Breast epithelium (tissue), 4 donors: Measurements from ENCODE around the gene RNF19B. TPM values are rescaled to one million over a fixed set of nuclear protein-coding genes. Genes with fewer than 3 reads are reported as not detected.

Experiments used
- DNase-seq, 2 donors: peaks; one replicate each; pipeline ENCODE4 v3.0.0-alpha.2; 2019; ENCODE audit warnings: low spot score in 2 of 2
- H3K27ac ChIP-seq, 2 donors: fragments of 200-600 bp; sonication (generic) in 1 of 2; one replicate each; pipeline ENCODE4 v1.5.1; 2016 to 2019; ENCODE audit warnings: mild to moderate bottlenecking in 1 of 2
- H3K27me3 ChIP-seq, 2 donors: fragments of 200-600 bp; sonication (generic) in 1 of 2; one replicate each; pipeline versions ENCODE4 v1.5.1 to v1.6.0; 2017 to 2019; ENCODE audit warnings: control low read depth in 1 of 2, mild to moderate bottlenecking in 1 of 2
- H3K36me3 ChIP-seq: fragments of 200-600 bp; one replicate; pipeline ENCODE4 v1.5.1; 2019
- H3K4me1 ChIP-seq, 2 donors: fragments of 200-600 bp; sonication (generic); one replicate each; pipeline ENCODE4 v1.5.1; 2016 to 2019; ENCODE audit warnings: control low read depth in 1 of 2
- H3K4me3 ChIP-seq, 3 donors: fragments of 200-600 bp; sonication (generic); 1 replicate in 2 of 3; 2 replicates in 1 of 3; pipeline ENCODE4 v1.5.1; 2016 to 2019; ENCODE audit warnings: mild to moderate bottlenecking in 3 of 3, moderate library complexity in 2 of 3
- H3K9me3 ChIP-seq, 2 donors: fragments of 200-600 bp; sonication (generic) in 1 of 2; one replicate each; pipeline ENCODE4 v1.5.1; 2016 to 2019; ENCODE audit warnings: control low read depth in 1 of 2
- POLR2A ChIP-seq: fragments of 450-650 bp; IDR thresholded peaks from one replicate; pipeline ENCODE4 v1.6.1; 2016; ENCODE audit warnings: antibody characterized with exemption, mild to moderate bottlenecking, moderate library complexity
- POLR2AphosphoS5 ChIP-seq, 3 donors: sonication (generic); formaldehyde crosslinking; IDR thresholded peaks; one replicate each; pipeline ENCODE4 v1.6.1; 2017; ENCODE audit warnings: antibody characterized with exemption in 3 of 3
- intact Hi-C: fragments of 100-400 bp; cut with DNase I; formaldehyde crosslinking; loops from one replicate; pipeline ENCODE4 v1.15.1; 2023; ENCODE audit warnings: low total_unique reads
- total RNA-seq, 3 donors: library from RNA; depleted of rRNA; stranded (reverse); fragments of >200 nt; gene quantifications; one replicate each; pipeline ENCODE4 v1.1.0, GENCODE V29; 2016
- TF ChIP-seq, protein P1 (sequence below), 3 donors: fragments of 450-650 bp; IDR thresholded peaks; one replicate each; pipeline ENCODE4 v1.5.1; 2016 to 2017; ENCODE audit warnings: antibody characterized with exemption in 3 of 3, mild to moderate bottlenecking in 3 of 3, moderate library complexity in 3 of 3

Gene RNF19B
- total RNA-seq, 3 donors from 2014 or later, result 15.7 to 22.5 (median 16.7) TPM

DNA sequence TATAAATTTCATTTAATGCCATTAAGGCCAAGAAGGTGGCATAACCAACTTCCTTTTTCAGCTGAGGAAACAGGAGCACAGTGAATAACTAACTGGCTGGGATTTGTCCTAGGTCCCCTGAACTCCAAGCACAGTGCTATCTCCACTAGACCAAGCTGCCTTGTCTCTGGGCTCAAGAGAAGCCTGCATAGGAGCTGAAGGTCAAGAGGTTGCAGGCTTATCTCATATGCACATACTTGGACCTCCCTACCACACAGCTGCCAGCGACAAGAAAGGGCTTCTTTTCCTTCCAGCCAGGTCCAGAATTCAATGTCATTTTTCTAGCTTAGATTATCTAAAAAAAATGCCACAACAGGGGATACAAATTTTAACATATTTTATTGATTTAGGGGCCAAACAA lies 45.0 kb upstream of the RNF19B start:
- Histone ChIP-seq H3K27ac (peak overlapping the region; percentile 22 to 88), H3K9me3 (no peaks in the 10 kb centered on the region), H3K27me3 (no peaks in the 10 kb centered on the region), H3K4me1 (peaks cover 0 to 44% of the 10 kb centered on the region in 2 donors), H3K36me3 (no peaks in the 10 kb centered on the region), H3K4me3 (no peak overlapping the region)
- TF ChIP-seq POLR2AphosphoS5 (IDR thresholded peaks at IDR 0.05), result no peak
- no peak for TF ChIP-seq POLR2A
- TF ChIP-seq, protein P1, sequence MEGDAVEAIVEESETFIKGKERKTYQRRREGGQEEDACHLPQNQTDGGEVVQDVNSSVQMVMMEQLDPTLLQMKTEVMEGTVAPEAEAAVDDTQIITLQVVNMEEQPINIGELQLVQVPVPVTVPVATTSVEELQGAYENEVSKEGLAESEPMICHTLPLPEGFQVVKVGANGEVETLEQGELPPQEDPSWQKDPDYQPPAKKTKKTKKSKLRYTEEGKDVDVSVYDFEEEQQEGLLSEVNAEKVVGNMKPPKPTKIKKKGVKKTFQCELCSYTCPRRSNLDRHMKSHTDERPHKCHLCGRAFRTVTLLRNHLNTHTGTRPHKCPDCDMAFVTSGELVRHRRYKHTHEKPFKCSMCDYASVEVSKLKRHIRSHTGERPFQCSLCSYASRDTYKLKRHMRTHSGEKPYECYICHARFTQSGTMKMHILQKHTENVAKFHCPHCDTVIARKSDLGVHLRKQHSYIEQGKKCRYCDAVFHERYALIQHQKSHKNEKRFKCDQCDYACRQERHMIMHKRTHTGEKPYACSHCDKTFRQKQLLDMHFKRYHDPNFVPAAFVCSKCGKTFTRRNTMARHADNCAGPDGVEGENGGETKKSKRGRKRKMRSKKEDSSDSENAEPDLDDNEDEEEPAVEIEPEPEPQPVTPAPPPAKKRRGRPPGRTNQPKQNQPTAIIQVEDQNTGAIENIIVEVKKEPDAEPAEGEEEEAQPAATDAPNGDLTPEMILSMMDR (IDR thresholded peaks at IDR 0.05), result no peak
- intact Hi-C loops, result no loop called here
- DNase-seq, result no peak

DNA sequence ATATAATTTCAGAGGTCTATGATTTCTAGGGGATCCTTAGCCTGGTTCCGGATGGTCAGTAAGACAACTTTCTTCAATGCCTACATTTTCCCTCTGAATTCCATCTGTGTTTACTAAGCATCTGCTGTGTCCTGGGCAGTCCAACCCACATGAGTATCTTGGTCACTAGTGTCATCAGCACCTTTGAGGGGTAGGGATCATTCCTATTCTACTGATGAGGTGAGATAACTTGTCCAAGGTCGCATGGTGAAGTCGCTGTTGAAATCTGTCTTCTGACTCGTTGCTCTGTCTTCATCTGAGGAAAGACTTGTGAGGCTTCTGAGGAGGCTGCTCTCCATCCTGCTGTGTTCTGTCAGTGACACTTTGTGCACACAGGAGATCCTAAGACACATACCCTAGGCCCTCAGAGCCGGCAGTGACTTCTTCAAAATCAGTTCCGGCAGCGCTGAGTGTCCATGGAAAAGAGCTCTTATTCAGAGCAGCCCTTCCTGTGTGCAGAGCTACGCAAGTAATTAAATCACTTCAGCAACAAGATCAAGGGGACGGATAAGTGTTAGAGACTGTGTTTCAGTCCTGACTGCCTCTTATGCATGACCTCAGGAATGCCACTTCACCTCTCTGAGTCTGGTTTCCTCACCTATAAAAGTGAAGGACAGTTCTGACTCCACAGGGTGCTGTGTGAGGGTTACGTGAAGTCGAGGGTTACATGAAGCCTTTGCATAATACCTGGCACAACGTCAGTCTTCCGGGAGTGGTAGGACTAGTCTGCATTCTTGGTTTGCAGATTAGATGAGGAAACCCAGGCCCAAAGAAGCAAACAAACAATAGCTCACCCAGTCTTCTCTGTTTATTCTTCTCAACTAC lies 43.7 kb upstream of the RNF19B start:
- DNase-seq, result peak in 1 of 2 donors; percentile 60
- intact Hi-C loops, result no loop called here
- H3K4me3 ChIP-seq, result no peak overlapping the region
- peaks cover 0 to 44% of the 10 kb centered on the region in 2 donors for H3K4me1 ChIP-seq
- no peaks in the 10 kb centered on the region for H3K36me3 ChIP-seq
- TF ChIP-seq POLR2AphosphoS5 (IDR thresholded peaks at IDR 0.05), result no peak
- TF ChIP-seq, protein P1 (IDR thresholded peaks at IDR 0.05), result no peak
- no peak for TF ChIP-seq POLR2A
- no peaks in the 10 kb centered on the region for H3K9me3 ChIP-seq
- peak overlapping the region; percentile 54 to 72 for H3K27ac ChIP-seq
- no peaks in the 10 kb centered on the region for H3K27me3 ChIP-seq

DNA sequence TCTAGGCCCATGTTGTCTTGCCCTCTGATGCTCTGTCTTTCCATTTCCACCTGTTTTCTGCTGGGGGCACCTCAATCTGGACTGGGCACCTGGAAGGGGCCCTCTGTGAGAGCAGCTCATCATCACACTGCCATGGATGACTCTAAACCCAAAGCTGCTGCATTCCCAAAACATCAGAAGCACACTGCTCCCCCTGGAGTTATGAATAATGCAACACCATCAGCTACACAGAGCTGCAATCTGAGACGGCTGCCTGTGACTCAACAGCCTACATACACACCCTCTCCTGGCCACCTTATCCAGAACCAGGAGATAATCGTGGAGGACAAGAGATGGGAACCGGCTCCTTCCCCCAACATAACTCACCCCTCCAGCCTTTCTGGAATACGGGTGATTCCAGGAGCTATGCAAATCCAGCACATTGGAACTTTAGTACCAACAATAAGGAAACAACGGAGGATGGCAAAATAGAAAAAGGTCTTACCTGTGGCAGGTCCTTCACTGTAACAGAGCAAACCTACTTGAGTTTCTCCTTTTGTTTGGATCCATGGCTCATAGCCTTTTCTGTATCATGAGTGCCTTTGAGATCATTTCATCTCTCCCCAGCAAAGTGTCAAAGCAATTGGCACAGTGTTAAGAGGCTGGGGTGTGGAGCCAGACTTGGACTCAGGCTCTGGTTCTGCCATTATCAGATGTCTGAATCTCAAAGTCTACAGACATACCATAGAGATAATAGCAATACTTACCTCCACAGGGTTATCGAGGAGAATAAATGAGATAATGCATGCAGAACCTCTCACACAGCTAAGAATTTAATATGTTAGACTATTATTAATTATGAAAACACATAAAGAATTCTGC lies 42.8 kb upstream of the RNF19B start:
- no peak overlapping the region for H3K4me3 ChIP-seq
- H3K4me1 ChIP-seq, result peaks cover 0 to 41% of the 10 kb centered on the region in 2 donors
- intact Hi-C loops, result no loop called here
- H3K36me3 ChIP-seq, result no peaks in the 10 kb centered on the region
- H3K27ac ChIP-seq, result peak overlapping the region; percentile 54 to 72
- no peaks in the 10 kb centered on the region for H3K27me3 ChIP-seq
- TF ChIP-seq, protein P1 (IDR thresholded peaks at IDR 0.05), result peak; percentile 23 to 46 (median 29)
- TF ChIP-seq POLR2A (no peak), POLR2AphosphoS5 (IDR thresholded peaks at IDR 0.05) (no peak)
- H3K9me3 ChIP-seq, result no peaks in the 10 kb centered on the region
- no peak for DNase-seq

DNA sequence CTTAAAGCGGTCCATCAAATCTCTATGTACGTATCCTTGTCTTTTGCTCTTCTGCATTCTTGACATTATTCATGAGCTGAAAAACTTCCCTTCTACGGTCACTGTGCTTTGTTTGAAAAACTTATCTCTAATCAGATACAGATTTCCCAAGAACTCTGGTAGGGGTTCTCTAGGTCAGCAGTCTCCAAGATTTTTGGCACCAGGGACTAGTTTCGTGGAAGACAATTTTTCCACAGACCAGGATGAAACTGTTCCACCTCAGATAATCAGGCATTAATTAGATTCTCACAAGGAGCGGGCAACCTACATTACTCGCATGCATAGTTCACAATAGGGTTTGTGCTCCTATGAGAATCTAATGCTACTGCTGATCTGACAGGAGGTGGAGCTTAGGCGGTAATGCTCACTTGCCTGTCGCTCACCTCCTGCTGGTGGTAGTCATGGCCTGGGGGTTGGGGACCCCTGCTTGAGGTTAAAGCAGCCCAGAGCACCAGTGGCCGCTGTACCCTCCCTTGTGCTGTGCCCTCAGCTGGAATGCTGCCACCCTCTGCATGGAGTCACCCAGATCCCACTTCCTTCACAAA lies 41.3 kb upstream of the RNF19B start:
- Histone ChIP-seq H3K4me1 (peaks cover 0 to 27% of the 10 kb centered on the region in 2 donors), H3K36me3 (no peaks in the 10 kb centered on the region), H3K27ac (peak overlapping the region; percentile 50 to 54), H3K9me3 (no peaks in the 10 kb centered on the region), H3K4me3 (no peak overlapping the region), H3K27me3 (no peaks in the 10 kb centered on the region)
- intact Hi-C loops, result no loop called here
- no peak for DNase-seq
- TF ChIP-seq POLR2AphosphoS5 (IDR thresholded peaks at IDR 0.05), result no peak
- TF ChIP-seq, protein P1 (IDR thresholded peaks at IDR 0.05), result no peak
- TF ChIP-seq POLR2A, result no peak
